Left kidney (tissue), 8 donors: ENCODE results near the gene AMOTL1. TPM values are rescaled to one million over a fixed set of nuclear protein-coding genes. Genes with fewer than 3 reads are reported as not detected.
A peak's percentile ranks its signal among the peaks of the same experiment; 100 is the strongest.

Source experiments
- DNase-seq: peaks from one replicate; pipeline ENCODE4 v3.0.0-alpha.2; 2013
- long read RNA-seq, 8 donors: transcript quantifications; one replicate each; lab custom pipeline, GENCODE V29; 2026
- polyA plus RNA-seq: library from polyadenylated mRNA; unstranded; fragments of 120-200 nt; gene quantifications from one replicate; pipeline ENCODE4 v1.2.1, GENCODE V29; 2013; ENCODE audit not compliant: insufficient read length

Gene AMOTL1, protein sequence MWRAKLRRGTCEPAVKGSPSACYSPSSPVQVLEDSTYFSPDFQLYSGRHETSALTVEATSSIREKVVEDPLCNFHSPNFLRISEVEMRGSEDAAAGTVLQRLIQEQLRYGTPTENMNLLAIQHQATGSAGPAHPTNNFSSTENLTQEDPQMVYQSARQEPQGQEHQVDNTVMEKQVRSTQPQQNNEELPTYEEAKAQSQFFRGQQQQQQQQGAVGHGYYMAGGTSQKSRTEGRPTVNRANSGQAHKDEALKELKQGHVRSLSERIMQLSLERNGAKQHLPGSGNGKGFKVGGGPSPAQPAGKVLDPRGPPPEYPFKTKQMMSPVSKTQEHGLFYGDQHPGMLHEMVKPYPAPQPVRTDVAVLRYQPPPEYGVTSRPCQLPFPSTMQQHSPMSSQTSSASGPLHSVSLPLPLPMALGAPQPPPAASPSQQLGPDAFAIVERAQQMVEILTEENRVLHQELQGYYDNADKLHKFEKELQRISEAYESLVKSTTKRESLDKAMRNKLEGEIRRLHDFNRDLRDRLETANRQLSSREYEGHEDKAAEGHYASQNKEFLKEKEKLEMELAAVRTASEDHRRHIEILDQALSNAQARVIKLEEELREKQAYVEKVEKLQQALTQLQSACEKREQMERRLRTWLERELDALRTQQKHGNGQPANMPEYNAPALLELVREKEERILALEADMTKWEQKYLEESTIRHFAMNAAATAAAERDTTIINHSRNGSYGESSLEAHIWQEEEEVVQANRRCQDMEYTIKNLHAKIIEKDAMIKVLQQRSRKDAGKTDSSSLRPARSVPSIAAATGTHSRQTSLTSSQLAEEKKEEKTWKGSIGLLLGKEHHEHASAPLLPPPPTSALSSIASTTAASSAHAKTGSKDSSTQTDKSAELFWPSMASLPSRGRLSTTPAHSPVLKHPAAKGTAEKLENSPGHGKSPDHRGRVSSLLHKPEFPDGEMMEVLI
- 46.4 TPM for polyA plus RNA-seq
- long read RNA-seq, donor 1, partial matches to known transcripts, result 13 of 13 reads
- long read RNA-seq, donor 1, other reads (novel, unspliced or antisense), result 0 of 13 reads
- long read RNA-seq, donor 2, partial matches to known transcripts, result 325 of 333 reads
- long read RNA-seq, donor 2, other reads (novel, unspliced or antisense), result 8 of 333 reads
- long read RNA-seq, donor 3, partial matches to known transcripts, result 5 of 5 reads
- long read RNA-seq, donor 3, other reads (novel, unspliced or antisense), result 0 of 5 reads
- long read RNA-seq, donor 4, result 0 reads
- long read RNA-seq, donor 5, full-length matches to known transcripts, result 2 of 2 reads
- long read RNA-seq, donor 5, partial matches to known transcripts, result 0 of 2 reads
- long read RNA-seq, donor 5, other reads (novel, unspliced or antisense), result 0 of 2 reads
- long read RNA-seq, donor 6, full-length matches to known transcripts, result 1 of 14 reads
- long read RNA-seq, donor 6, partial matches to known transcripts, result 13 of 14 reads
- long read RNA-seq, donor 6, other reads (novel, unspliced or antisense), result 0 of 14 reads
- long read RNA-seq, donor 7, full-length matches to known transcripts, result 1 of 8 reads
- long read RNA-seq, donor 7, partial matches to known transcripts, result 7 of 8 reads
- long read RNA-seq, donor 7, other reads (novel, unspliced or antisense), result 0 of 8 reads
- long read RNA-seq, donor 8, result 0 reads

DNA sequence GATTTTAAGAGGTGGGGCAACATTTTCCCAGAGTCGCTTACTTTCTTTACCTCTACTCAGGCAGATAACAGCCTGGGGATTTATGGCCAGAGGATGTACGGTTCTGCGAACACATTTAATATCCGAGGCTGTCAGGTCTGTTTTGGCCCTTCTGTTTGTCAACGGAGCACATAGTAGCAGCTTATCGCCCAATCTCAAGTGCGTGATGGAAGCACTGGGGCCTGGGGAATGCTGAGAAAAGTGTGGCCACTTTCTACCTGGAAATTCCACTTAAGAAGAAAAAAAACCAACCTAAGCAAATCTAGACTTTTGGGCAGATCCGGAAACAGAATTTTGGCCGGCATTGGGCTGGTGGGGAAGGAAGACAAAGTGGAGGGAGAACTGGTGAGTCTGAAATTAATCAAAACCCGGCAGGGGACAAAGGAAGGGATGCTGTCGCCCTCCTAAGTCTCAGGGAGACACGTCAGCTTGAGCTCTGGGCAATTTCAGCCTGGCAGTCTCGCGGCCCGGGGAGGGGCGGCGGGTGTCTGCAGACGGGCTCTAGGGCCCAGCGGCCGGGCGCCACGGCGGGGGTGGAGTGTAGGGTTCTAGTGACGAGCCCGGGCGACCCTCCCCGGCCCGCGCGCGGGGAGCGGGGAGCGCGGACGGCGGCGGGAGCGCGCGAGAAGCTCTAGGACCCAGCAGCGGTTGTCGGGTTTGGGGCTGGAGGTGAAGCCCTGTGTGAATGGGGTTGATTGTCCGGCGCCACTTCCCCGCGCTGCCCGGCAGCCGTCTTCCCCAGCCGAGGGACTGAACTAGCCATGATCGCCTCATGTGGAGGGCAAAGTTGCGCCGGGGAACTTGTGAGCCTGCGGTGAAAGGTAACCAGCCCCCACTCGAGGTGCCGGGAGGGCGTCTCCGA is at the start of gene AMOTL1:
Gene AMOTL1 (plus strand): TSS at position 656 of the 901 bp plus-strand sequence. CDS start 156 bp downstream, at position 812.
- peak; percentile 92 for DNase-seq

DNA sequence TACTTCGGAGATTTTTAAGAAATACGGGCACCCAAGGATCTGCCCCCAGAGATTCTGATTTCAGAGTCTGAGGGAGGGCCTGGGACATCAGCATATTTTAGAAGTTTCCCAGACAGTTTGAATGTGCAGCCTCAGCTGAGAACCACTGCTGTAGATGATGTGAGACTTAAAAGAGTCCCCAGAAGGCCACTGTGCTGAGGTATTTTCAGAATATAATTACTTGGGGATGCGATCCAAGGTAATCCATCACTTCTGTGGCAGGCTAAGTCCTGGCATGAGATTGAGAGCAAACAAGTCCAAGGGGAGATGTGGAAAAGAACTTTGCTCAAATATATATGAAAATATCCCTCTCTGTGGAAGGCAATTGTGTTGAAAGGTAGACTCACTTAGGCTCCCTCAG is 48.3 kb upstream of the AMOTL1 start:
- DNase-seq, result no peak

DNA sequence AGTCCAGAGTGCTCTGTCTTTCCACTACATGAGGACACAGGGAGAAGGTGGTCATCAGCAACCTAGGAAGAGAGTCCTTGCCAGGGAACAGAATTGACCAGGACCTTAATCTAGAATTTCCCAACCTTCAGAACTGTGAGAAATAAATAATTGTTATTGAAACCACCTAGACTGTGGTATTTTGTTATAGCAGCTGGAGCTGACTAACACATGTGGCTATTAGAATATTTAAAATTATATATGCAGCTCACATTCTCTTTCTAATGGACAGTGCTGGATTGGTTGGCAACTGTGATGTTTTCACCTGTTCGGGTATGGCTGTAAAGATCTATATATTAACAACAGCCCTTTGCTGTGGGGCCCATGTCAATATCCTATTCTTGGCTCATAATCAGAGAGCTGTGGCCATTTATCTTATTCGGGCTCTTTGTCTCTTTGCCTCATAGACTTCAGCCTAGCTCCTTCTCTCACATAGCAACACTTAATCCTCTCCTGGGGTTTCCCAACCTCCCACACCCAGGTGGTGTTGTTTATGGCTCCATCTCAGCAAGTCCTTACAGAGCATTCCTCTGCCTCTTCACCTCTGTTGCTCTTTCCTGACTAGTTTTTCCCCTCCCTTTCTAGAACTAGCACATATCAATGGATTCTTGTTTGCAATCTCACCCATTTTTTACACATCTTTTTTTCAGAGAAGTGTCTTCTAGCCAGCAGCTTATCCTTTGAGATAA is 46.4 kb upstream of the AMOTL1 start:
- DNase-seq, result no peak

DNA sequence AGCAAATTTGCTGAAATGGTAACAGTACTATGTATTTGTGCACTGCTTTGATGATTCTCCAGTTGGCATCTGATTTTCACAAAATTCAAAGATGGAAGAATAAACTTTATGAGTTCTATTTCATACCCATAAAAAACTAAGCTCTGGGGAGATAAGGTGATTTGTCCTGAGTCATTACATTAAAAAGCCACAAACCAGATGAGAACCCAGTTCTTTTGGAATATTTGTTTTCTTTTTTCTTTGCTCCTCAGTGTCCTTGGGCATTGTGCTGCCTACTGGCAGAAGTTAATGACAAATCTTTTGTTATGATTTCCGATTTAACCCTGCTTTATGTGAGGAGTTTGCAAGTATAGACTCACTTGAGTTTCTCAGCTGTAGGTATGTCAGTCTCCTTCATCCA is 45.4 kb upstream of the AMOTL1 start:
- no peak for DNase-seq

DNA sequence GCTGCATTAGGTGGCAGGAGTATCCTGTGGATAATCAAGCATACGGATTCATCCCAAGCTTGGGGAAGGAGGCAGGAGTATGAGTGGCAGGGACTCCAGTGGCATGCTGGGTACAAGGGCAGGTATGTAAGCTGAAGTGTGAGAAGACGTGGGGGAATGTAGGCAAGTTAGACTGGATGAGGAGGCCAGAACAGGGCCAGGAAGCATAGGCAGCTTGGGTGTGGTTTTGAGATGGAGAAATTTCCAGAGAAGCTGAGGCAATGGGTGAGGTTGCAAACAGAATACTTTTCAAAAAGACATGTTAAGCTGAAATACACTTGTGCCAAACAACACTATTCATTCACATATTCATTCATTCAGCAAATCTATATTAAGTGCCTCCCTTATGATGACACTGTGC is 43.1 kb upstream of the AMOTL1 start:
- DNase-seq, result no peak

DNA sequence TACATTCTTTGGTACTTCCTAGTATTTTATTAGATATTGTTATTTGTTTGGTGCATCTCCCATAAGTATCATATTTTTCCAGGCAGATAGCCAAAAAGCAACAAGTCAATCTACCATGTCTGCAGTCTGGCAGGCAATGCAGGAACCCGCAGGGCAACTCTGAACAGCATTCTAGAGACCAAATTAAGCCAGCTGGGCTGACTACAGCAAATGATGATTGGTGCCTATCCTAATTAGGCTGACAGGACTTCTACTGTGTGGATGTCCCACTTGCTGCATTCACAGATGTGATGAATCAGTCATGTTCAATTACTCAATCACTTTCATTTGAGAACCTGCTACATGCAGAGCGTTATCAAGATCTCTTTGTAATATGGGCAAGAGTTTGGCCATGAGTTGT is 40.3 kb upstream of the AMOTL1 start:
- no peak for DNase-seq

DNA sequence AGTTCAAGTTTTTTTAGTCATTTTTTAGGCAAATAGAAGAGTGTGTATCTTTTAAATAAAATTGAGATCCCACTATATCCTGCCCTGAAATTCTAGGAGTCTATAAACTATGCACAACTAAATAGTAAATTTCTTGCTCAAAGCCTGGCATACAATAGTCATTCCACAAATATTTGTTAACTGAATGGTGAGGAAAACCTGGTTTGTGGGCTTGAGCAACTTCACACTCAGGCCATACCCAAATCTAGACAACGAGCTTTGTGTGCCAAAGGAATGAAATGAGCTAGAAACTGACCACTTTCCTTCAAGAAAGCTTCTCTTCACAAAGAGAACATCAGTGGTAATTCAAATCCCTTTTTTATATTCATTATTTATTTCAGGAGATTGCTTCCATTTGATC is 39.6 kb upstream of the AMOTL1 start:
- DNase-seq, result no peak

DNA sequence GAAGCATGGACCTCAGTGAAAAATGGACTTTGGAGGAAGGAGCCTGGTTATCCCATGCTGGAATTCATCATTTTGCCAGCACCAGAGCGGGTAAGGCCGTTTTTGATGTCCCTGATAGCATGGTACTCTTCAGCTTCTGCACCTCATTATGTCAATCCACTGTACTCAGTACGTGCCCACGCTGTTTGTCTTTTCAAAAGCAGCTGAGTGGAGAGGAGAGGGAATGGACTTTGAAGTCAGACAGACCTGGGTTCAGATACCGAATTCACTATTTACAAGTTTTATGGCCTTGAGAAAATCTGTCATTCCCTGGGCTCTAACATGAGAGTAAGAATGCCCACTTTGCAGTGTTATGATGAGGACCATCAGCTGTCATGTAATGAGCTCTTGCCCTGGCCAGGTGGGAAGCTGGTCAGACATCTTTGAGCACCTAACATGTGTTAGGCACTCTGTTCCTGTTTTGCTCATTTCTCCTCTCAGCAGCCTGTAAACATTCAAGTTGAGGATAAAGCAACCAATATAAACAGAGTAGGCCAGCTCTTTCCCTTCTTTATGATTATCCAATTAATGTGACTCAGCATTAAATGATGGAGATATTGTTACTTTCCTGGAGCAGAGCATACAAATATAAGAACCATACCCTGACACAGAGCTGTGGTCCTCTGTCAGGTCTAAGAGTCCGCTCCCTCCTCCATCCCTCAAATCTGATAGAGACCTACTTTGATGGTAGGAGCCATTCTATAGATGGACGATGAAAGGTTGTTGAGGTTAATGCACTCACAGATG is 39.0 kb upstream of the AMOTL1 start:
- no peak for DNase-seq

DNA sequence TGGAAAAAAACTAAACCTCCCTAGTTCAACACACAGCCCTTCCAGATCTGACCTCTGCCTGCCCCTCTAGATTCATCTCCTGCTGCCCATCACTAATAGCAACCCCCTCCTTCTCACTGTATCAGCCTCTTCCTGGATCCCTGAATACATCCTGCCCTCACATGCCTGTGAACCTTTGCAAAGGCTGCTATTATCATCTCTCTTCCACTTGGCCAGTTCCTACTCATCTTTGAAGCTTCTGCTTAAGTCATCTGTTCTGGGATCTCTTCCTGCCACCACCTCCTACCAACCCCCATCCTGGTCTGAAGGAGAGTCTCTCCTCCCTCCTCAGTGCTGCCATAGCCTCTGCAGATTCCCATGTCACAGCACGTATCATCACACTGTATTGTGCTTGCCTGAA is 38.0 kb upstream of the AMOTL1 start:
- no peak for DNase-seq

DNA sequence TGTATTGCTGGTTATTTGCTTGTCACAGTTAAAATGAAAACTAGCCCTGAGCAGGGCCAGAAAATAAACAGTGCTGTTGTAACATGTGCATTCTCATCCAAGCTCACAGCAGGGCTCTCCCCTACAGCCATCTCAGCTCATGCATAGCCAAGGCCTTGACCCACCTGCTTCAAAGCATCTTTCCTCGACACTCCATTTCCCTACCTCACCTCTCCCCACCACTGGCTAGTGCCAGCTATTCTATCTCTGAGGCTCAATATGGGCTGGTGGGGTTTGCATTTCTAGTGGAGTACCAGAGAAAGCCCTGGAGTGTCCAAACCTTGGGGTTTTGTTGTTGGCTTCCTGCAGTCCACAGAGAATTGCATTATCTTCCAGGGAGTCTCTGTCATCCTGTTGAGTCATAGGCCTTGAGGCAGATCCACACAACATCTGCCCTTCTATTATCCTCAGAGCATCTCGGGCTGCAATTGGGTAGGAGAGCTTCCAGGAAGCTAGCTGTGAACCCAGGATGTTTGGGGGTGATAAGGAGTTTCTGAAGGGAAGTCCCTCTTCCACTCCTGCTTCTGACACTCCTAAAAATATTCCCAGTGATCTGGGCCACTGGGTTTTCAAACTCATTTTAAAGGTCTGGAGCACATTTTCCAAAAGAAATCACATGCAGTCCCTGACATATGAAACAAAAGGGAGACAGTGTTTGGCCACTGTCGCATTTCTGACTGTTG is 36.1 kb upstream of the AMOTL1 start:
- DNase-seq, result no peak

DNA sequence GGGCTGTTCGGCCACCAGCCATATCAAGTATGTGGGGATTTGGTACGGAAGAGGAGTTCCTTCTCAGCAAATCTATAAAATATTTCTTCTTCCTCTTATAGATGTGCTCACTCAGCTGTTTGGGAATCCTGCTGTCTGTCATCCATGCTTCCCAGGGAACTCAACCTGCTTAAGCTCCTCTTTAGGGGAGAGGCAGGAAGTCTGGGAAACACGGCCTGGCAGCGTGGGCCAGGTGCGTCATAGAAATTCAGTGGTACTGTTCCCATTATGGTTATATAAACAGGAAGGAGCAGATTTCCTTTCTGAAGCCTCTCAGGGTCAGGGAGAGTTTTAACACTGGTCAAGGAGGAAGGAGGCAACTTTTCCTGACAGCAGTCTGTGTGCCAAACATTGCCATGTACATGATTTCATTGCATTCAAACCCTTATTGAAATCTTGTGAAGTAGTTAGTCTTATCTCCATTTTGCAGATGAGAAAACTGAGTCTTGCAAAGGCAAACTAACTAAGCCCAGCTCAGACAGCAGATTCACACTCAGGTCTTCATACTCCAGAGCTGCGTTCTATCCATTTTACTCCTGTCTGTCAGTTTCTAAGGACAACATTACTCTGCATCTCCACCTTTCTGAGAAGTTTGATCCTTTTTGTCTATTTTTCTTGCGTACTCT is 35.4 kb upstream of the AMOTL1 start:
- DNase-seq, result no peak

DNA sequence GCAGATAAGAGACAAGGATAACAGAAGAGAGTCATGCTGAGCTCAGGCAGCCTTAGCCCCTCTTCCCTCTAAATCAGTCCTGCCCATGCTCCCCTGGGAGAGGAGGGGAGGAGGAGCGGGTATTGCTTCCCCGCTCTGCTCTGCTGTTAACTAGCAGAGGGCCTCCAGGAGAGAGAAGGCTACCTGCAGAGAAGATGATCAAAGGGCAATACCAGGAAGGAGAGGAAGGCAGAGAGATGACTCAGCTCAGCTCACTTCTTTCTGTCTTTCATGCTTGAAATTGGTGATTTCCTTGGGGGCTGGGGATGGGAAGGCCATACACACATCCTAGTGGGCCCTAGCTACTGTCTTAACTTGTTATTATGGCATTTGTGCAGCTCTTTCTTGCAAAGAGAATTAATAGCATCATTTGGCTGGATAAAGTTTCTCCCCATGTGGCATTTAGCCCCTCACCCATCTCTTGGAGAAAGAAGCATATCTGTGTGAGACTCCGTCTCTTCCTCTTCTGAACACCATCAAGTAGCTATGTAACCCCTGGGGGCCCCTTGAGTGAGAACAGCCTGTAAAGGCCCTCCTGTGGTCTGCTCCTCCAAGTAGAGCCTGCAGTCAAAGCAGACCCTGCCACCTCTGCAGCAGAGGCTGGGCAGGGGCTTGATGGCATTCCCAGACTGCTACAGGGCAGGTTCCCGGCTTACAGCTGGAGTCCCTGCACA is 33.4 kb upstream of the AMOTL1 start:
- DNase-seq, result no peak

DNA sequence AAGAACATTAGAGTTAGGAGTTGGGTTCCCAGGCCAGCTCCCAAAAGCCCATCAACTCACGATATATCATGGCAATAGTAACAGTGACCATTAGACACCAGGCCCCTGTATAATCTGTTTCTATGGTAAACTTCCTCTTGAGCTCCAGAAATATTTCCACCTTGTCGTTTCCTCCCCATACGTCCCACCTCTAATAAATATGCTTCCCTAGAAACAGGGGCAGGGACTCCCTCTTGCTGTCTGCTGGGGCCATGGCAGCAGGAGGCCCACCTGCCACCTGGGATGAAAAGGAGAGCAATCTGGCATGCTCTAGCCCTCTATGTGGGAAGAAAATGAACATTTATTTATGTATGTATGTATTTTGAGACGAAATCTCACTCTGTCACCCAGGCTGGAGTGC is 32.2 kb upstream of the AMOTL1 start:
- DNase-seq, result no peak

DNA sequence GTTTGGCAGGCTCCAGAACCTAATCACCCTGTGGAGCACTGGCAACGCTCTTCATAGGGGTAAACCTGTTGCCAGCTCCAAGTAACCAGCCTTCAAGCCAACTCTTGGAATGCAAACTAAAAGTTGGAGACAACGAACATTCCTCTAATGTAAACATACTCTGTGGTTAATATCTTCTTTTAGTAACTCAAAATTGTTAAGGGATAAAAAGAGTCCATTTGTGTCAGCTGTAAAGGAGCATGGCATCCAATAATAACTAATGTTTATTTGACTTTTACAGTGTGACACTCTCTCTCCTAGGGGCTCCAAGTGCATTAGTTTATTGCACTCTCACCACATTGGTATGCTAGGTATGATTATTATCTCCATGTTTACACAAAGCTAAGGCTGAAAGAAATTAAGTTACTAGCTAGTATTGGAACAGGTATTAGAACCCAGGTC is 31.0 kb upstream of the AMOTL1 start:
- DNase-seq, result no peak

DNA sequence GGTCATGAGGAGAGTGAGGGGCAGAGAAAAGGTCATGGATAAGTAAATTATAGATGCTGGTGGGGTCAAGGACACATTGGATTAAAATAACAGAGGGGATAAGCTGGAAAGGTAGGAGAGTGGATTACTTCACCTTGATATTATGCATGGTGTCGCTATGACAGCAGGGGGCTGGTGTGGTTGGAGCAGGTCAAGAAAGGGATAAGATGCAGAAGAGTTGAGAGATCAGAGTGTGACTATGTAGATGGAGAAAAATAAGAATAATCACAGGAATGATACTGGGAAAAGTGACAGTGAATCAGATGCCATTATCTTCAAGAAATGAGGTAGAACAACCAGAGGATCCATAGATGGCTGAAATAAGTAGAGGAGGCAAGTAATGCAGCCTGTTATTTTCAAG is 29.4 kb upstream of the AMOTL1 start:
- DNase-seq, result no peak

DNA sequence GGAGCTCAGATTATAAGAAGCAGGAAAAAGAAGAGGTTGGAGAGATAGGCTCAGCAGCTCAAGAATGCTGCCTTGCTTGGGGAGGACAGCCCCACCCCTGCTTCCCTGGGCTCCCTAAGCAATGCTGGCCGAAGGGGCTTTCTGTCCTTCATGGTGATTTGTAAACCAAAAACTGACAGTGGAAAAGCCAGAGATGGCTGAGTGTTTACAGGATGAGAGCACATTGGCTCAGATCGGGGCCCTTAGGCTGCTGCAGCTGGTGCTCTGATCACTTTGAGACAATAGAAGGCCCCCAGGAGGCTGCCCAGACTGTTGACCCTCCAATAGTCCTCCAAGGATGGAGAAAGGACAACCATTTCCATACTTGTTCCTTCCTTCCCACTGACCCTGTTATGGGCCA is 28.8 kb upstream of the AMOTL1 start:
- no peak for DNase-seq
